HAP-1 (cell line): ENCODE results near the gene HNRNPF.

Source experiments
- DNase-seq, 2 experiments: peaks; one replicate each; pipeline ENCODE4 v3.0.0-alpha.2; 2016 to 2020; ENCODE audit warnings: low spot score in 2 of 2
- H3K27me3 ChIP-seq: fragments of 250-450 bp; sonication (Bioruptor Pico); 2 replicates; pipeline ENCODE4 v1.5.1; 2020; ENCODE audit warnings: low read depth, mild to moderate bottlenecking, moderate library complexity
- H3K36me3 ChIP-seq: fragments of 250-450 bp; sonication (Bioruptor Pico); replicated peaks from 2 replicates; pipeline ENCODE4 v1.5.1; 2020; ENCODE audit warnings: mild to moderate bottlenecking
- H3K4me1 ChIP-seq: fragments of 250-450 bp; sonication (Bioruptor Pico); 2 replicates; pipeline ENCODE4 v1.5.1; 2020; ENCODE audit warnings: mild to moderate bottlenecking
- H3K4me3 ChIP-seq: fragments of 250-450 bp; sonication (Bioruptor Pico); 2 replicates; pipeline ENCODE4 v1.5.1; 2020; ENCODE audit warnings: mild to moderate bottlenecking, moderate library complexity
- H3K9me3 ChIP-seq: fragments of 250-450 bp; sonication (Bioruptor Pico); 2 replicates; pipeline ENCODE4 v1.5.1; 2020; ENCODE audit warnings: mild to moderate bottlenecking, moderate library complexity
- in situ Hi-C: fragments of 300-500 bp; cut with MboI; formaldehyde crosslinking; loops from 3 replicates; pipeline ENCODE4 v1.14.3; 2020; ENCODE audit warnings: low sequenced_read_pairs, inconsistent platforms, mixed read lengths

HNRNPF gene

DNA sequence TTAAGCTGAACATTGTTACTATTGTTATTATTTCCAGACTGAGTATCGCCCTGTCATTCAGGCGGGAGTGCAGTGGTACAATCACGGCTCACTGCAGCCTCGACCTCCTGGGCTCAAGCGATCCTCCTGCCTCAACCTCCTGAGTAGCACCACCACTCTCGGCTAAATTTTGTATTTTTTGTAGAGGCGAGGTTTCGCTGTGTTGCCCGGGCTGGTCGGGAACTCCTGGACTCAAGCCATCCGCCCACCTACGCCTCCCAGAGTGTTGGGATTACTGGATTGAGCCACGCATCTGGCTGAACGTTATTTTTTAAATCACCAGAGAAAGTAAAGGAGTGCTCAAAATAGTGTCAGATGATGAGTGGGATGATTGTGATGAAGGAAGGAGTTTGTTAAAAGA lies 1.4 kb upstream of the HNRNPF start:
- DNase-seq, result no peak
- in situ Hi-C loops, result no loop called here
- Histone ChIP-seq H3K4me1 (peaks cover 10% of the 10 kb centered on the region), H3K27me3 (no peaks in the 10 kb centered on the region), H3K9me3 (no peaks in the 10 kb centered on the region), H3K36me3 (peaks cover 8% of the 10 kb centered on the region; the same call in 1 of the 2 replicates), H3K4me3 (no peak overlapping the region)

DNA sequence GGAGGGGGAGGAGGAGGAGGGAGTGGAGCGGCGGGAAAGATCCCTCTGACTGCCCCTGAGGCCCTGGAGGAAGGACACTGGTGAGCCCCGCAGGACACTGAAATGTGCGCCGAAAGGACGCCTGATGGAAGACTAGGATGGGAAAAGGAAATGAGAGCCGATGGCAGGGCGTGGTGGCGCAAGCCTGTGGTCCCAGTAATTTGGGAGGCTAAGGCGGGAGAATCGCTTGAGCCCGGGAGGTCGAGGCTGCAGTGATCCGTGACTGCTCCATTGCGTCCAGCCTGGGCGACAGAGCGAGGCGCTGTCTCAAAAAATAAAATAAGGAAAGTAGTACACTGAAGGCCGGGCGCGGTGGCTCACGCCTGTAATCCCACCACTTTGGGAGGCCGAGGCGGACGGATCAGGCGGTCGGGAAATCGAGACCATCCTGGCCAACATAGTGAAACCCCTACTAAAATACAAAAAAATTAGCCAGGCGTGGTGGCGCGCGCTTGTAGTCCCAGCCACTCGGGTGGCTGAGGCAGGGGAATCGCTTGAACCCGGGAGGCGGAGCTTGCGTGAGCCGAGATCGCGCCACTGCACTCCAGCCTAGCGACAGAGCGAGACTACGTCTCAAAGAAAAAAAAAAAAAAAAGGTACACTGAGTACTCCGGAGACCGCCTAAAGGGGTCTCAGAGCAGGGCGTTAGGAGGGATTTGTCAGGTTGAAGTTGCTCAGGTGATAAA lies 561 bp upstream of the HNRNPF start:
- in situ Hi-C loops, result no loop called here
- no peak for DNase-seq
- peaks cover 14% of the 10 kb centered on the region for H3K4me1 ChIP-seq
- H3K4me3 ChIP-seq, result peak overlapping the region; percentile 77
- H3K27me3 ChIP-seq, result no peaks in the 10 kb centered on the region
- peaks cover 8% of the 10 kb centered on the region; the same call in 1 of the 2 replicates for H3K36me3 ChIP-seq
- no peaks in the 10 kb centered on the region for H3K9me3 ChIP-seq

DNA sequence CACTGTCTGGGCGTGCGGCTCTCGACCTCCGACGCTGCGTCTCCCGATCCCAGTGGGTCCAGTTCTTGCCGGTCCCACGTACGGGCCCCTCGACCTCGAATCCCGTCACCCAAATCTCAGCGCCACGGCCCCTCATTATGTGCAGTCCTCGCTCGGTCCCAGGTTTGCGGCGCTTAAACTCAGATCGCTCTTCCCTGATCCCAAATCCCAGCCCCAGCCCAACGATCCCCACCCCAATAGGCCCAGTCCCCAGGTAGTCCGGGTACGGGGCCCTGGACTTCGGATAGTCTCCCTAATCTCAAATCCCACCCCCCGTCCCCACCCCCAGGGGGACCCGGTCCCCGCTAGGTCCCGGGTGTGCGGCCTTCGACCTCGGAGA lies 666 bp downstream of the HNRNPF start:
- DNase-seq, result no peak
- Histone ChIP-seq H3K36me3 (peaks cover 15% of the 10 kb centered on the region), H3K27me3 (no peaks in the 10 kb centered on the region), H3K4me3 (peak overlapping the region; percentile 77), H3K4me1 (peaks cover 24% of the 10 kb centered on the region), H3K9me3 (no peaks in the 10 kb centered on the region)
- in situ Hi-C loops, result no loop called here

DNA sequence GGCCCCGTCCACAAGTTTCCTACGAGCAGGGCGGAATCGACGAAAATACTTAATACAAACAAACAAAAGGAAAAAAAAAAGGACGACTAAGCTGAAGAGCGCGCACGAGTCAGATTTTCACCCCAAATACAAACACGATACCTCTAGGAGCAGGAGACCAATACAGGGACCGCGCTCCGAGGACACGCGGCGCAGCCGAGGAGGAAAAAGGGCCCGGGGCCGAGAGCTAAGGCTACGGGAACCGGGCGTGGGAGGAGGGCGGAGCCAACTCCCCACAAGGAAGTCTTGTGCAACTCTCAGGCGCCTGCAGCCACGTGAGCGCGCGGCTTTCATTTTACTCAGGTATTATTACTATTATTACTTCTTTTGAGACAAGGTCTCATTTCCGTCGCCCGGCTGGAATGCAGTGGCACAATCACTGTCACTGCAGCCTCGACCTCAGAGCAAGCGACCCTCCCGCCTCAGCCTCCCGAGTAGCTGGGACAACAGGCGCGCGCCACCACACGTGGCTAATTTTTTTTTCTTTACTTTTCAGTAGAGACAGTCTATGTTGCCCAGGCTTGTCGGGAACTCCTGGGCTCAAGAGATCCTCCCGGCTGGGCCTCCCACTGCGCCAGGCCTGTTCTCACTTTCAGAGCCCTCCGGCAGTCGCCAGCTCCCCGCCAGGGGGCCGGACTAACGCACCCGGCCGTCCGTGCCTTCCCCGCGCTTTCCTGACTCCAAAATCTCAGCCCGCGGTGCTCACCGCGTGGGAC lies 1.2 kb downstream of the HNRNPF start:
- Histone ChIP-seq H3K36me3 (peaks cover 19% of the 10 kb centered on the region), H3K4me3 (peak overlapping the region; percentile 77), H3K27me3 (no peaks in the 10 kb centered on the region), H3K9me3 (no peaks in the 10 kb centered on the region), H3K4me1 (peaks cover 30% of the 10 kb centered on the region)
- peak; percentile 88 to 91 for DNase-seq
- in situ Hi-C loops, result no loop called here

DNA sequence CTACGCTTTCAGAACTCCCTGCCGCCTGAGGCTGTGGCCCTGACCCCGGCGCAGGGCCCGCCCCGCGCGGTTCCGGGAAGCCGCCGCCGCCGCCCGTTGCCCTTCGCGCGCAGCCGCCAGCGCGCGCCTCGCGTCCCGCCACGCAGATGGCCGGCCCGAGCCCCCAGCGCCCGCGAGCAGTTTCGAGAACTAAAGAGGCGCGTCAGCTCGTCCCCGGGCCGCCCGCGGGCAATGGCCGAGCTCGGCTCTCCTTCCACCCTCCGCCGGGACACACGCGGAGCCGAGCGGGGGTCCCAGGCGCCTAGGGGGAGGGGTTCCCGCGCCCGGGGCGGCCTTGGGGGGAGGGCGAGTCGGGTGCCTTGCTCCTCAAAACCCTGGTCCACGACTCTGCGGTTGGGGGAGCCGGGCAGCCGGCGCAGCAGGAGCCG lies 1.8 kb downstream of the HNRNPF start:
- Histone ChIP-seq H3K27me3 (no peaks in the 10 kb centered on the region), H3K4me1 (peaks cover 36% of the 10 kb centered on the region), H3K9me3 (no peaks in the 10 kb centered on the region), H3K36me3 (peaks cover 19% of the 10 kb centered on the region), H3K4me3 (peak overlapping the region; percentile 77)
- peak in 1 of 2 experiments; percentile 64 for DNase-seq
- in situ Hi-C loops, result no loop called here

DNA sequence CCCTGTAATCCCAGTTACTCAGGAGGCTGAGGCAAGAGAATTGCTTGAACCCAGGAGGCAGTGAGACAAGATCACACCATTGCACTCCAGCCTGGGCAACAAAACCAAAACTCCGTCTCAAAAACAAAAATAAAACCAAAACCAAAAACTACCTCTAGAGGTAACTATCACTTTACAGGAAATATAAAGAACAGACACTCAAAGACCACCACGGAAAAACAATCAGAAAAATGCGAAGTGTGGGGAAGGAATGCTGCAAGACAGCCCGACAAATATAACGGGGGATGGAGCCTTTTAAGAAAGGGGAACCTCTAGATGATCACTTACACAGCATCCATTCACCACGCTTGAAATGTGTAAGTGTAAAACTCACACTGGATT lies 4.3 kb downstream of the HNRNPF start:
- DNase-seq, result no peak
- in situ Hi-C loops, result no loop called here
- Histone ChIP-seq H3K4me3 (peak overlapping the region; percentile 77), H3K9me3 (no peaks in the 10 kb centered on the region), H3K4me1 (peaks cover 60% of the 10 kb centered on the region), H3K27me3 (no peaks in the 10 kb centered on the region), H3K36me3 (peaks cover 31% of the 10 kb centered on the region)

DNA sequence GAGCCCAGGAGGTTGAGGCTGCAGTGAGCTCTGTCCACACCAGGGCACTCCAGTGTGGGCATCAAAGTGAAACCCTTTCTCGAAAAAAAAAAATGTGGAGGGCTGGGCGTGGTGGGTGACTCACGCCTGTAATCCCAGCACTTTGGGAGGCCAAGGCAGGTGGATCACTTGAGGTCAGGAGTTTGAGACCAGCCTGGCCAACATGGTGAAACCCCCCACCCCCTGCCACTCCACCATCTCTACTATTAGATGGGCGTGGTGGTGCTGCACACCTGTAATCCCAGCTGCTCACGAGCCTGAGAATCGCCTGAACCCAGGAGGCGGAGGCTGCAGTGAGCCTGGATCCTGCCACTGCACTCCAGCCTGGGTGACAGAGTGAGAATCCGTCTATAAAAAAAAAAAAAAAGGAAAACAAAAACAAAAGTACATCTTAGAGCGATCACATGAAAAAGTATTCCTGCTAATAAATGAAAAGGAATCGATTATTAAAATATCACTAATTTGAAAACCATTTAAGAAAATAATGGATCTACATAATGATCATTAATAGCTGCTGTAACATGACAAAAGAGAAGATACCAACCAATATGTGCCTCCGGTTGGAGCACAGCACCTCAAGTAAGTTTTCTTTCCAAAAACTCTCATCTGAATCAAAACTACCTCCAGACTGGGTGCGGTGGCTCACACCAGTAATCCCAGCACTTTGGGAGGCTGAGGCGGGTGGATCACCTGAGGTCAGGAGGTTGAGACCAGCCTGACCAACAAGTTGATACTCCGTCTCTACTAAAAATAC lies 4.9 kb downstream of the HNRNPF start:
- peaks cover 34% of the 10 kb centered on the region for H3K36me3 ChIP-seq
- DNase-seq, result no peak
- no peaks in the 10 kb centered on the region for H3K9me3 ChIP-seq
- H3K4me1 ChIP-seq, result peaks cover 62% of the 10 kb centered on the region
- in situ Hi-C loops, result no loop called here
- H3K27me3 ChIP-seq, result no peaks in the 10 kb centered on the region
- peak overlapping the region; percentile 77 for H3K4me3 ChIP-seq

DNA sequence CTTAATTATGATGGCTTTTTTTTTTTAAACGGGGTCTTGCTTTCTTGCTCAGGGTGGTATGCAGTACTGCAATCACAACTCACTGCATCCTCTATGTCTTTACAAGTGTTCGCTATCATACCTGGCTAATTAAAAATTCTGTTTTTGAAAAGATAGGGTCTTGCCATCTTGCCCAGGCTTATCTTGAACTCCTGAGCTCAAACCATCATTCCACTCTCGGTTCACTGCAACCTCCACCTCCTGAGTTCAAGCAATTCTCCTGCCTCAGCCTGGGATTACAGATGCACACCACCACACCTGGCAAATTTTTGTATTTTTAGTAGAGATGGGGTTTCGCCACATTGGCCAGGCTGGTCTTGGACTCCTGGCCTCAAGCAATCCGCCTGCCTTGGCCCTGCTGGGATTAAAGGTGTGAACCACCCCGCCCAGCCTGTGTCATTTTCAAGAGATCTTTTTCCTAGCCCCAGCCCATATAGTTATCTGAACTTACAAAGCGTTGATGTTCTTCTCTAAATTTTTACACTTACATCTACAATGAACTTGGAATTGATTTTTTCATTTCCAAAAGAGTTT lies 6.0 kb downstream of the HNRNPF start:
- Histone ChIP-seq H3K4me1 (peaks cover 71% of the 10 kb centered on the region), H3K9me3 (no peaks in the 10 kb centered on the region), H3K4me3 (no peak overlapping the region), H3K36me3 (peaks cover 39% of the 10 kb centered on the region), H3K27me3 (no peaks in the 10 kb centered on the region)
- no peak for DNase-seq
- in situ Hi-C loops, result no loop called here

DNA sequence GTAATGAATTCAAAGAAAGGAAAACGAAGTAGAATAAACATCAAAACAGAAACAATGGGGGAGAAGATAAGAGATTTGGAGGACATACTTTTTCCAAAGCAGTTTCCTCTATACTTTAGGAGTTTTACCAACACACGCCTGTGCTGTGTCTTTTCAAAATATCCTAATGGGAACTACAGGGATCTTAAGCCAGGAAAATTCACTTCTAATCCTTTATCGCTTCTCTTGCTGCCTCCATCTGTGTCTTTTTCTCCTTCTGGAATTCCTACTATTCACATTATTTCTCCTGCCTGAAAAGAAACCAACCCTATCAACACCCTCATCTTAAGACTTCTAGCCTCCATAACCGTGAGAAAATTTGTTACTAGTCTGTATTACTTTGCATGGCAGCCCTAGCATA lies 6.8 kb downstream of the HNRNPF start:
- Histone ChIP-seq H3K4me1 (peaks cover 75% of the 10 kb centered on the region), H3K4me3 (no peak overlapping the region), H3K36me3 (peaks cover 39% of the 10 kb centered on the region), H3K27me3 (no peaks in the 10 kb centered on the region), H3K9me3 (no peaks in the 10 kb centered on the region)
- DNase-seq, result no peak
- in situ Hi-C loops, result no loop called here

DNA sequence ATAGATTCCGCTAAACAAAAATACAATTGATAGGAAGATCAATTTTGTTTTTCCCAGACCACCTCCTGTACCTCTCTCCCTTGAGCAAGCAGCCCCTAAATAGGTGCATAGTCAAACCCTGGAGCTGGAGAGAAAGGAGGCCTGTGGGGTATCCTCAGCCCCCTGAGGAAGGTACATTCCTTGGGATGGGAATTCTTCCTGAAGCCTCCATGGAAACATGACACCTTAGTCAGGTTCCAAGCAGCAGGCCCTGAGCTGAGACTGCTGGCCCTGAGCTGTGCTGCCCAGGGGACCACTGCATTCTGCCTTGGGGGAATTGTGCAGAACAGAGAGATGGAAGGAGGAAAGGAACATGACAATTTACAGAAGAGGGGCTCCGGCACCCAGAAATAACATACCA lies 7.4 kb downstream of the HNRNPF start:
- peaks cover 37% of the 10 kb centered on the region for H3K36me3 ChIP-seq
- no peaks in the 10 kb centered on the region for H3K9me3 ChIP-seq
- in situ Hi-C loops, result no loop called here
- H3K4me3 ChIP-seq, result no peak overlapping the region
- H3K27me3 ChIP-seq, result no peaks in the 10 kb centered on the region
- DNase-seq, result peak in 1 of 2 experiments; percentile 55
- H3K4me1 ChIP-seq, result peaks cover 75% of the 10 kb centered on the region

DNA sequence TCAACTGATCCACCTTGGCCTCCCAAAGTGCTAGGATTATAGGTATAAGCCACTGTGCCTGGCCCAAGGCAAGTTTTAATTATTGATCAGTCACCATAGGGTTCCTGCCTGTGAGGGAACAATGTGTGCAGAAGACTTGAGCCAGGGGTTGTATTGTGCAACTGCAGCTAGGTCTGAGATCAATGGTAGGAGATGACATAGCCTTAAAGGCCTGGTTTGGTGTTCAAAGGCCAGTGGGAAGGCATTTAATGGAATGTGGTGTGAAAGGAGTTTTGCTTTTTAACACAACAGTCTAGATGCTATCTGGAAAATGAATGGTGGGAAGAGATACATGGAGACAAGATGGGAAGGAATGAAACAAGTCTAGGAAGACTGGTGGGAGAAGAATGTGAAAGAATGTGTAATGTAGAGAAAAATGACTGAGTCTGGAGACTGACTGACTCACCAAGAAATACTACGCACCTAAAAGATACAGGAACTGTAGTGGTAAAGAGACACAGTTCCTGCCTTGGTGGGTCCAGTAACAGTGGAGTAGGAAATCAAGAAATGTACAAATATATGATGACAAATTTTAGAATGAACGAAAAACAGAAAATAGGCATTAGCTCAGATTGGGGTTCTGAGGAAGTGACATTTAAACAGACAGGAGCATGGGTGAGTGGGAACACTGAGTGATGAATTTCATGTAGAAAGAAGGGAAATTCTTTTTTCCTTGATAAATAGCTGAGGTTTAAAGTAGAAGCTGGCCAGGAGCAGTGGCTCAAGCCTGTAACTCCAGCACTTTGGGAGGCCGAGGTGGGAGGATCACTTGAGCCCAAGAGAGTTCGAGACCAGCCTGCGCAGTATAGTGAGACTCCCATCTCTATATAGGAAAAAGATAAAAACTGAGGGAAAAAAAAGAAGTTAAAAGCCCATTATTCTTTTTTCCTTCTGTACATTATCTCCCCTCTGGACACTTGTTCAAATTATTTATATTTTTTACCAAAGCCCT lies 9.4 kb downstream of the HNRNPF start:
- Histone ChIP-seq H3K27me3 (no peaks in the 10 kb centered on the region), H3K9me3 (no peaks in the 10 kb centered on the region), H3K36me3 (peaks cover 50% of the 10 kb centered on the region), H3K4me3 (no peak overlapping the region; the same call in 1 of the 2 replicates), H3K4me1 (peaks cover 75% of the 10 kb centered on the region)
- in situ Hi-C loops, result no loop called here
- DNase-seq, result no peak

DNA sequence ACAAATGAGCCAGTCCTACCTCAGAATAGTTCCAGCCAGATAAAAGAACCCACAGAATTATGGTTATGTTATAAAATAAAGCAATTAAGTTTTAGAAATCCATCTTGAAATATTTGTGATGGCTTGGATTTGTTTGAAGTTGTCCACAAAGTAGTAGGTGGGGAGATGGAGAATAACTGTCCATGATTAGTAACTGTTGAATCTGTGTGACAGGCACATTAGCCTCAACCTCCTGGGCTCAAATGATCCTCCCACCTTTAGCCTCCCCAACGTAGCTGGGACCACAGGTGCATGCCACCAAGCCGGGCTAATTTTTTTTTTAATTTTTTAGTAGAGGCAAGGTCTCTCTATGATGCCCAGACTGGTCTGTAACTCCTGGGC lies 10.1 kb downstream of the HNRNPF start:
- in situ Hi-C loops, result no loop called here
- Histone ChIP-seq H3K9me3 (no peaks in the 10 kb centered on the region), H3K4me1 (peaks cover 75% of the 10 kb centered on the region), H3K36me3 (peaks cover 56% of the 10 kb centered on the region), H3K27me3 (no peaks in the 10 kb centered on the region), H3K4me3 (peak overlapping the region; percentile 67)
- DNase-seq, result no peak
